ENCODE results near the gene RPS27.

DNA sequence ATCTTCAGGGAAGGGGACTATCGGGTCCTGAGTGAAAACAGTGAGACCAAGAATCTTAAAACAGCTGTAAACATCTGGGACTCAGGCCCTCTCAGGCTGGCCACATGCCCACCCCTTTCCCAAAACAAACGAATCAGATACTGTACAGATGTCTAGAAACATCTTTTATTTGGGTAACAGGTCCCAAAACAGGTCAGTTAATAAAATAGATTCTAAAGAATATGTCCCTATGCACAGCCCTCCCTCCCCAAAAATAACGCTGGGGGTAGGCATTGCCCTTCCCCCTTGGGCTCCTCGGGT is 31.7 kb upstream of the RPS27 start:
- TF ChIP-seq, protein P1, sequence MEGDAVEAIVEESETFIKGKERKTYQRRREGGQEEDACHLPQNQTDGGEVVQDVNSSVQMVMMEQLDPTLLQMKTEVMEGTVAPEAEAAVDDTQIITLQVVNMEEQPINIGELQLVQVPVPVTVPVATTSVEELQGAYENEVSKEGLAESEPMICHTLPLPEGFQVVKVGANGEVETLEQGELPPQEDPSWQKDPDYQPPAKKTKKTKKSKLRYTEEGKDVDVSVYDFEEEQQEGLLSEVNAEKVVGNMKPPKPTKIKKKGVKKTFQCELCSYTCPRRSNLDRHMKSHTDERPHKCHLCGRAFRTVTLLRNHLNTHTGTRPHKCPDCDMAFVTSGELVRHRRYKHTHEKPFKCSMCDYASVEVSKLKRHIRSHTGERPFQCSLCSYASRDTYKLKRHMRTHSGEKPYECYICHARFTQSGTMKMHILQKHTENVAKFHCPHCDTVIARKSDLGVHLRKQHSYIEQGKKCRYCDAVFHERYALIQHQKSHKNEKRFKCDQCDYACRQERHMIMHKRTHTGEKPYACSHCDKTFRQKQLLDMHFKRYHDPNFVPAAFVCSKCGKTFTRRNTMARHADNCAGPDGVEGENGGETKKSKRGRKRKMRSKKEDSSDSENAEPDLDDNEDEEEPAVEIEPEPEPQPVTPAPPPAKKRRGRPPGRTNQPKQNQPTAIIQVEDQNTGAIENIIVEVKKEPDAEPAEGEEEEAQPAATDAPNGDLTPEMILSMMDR (IDR thresholded peaks at IDR 0.05): no peak
- TF ChIP-seq POLR2A (IDR thresholded peaks at IDR 0.05): no peak
